HTERT RPE-1 (cell line): ENCODE measurements around the gene GNG12.

Source experiments
- in situ Hi-C: fragments of 300-500 bp; cut with MboI; formaldehyde crosslinking; loops from 4 replicates; pipeline ENCODE4 v1.14.3; 2020; ENCODE audit warnings: low sequenced_read_pairs

The GNG12 gene

GRCh38 chr1:67788238-67788790 lies 45.0 kb downstream of the GNG12 start:
- in situ Hi-C loops, result no loop called here

GRCh38 chr1:67787746-67788145 lies 45.5 kb downstream of the GNG12 start:
- in situ Hi-C loops, result no loop called here

DNA sequence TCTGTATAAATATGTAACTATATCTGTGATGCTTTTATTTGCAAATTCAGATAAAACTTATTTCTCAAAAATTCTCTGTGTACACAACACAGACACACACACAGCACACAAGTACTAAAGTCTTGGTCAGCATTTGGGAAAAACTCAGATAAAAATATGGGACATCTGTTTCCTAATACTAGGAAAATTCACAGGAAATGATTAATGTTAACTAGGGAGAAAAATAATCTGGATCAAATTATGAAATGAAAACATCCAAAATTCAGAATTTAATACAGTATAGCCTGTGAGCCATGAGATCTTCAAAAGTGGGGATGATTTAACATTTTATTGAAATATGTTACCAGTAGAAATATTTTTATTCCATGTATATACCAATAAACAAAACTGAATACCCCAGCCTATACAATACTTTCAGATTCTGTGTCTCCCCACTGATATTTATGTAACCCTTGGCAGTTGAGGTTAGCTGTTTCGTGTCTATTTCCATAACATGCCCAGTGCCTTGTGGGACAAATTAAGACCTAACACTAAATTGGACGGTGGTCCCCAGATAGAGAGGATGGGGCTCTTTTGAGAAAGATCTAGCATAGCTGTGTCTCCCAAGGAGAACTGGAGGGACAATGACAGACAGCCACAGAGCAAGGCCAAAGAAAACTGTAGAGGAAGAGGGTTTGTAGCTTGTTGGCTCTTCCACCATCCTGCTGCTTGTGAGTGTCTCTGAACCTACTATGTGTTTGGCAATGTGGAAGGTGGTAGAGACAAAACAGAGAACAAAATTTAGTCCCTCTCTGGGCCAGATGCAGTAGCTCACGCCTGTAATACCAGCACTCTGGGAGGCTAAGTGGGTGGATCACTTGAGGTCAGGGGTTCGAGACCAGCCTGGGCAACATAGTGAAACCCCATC lies 47.2 kb downstream of the GNG12 start:
- in situ Hi-C loops, result no loop called here

DNA sequence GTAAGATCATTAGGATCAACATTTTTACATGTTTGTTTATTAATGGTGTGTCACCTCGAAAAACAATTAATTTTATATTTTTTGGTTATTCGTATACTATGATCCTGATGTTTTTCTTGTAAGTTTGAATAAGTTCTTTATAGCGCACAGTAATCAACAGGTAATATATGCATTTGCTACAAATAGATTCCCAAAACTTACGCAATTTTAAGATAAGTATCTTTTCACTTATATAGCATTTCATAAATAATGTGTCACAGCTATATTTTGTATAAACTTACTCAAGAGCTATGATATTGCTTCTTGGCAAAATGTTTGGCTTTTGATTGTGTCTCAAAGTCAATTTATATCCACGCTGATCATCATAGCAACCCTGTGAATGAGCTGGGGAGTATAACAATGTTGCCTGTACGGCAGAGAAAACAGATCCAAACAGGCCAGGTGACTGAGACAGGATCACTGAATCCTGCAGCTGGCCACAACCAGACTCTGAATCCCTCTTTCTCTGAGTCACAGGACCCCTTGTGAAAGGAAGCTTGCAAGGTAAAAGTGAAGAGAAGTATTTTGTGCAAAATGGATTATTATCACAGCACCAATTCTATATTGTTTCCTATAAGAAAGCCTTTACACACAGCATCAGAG lies 48.6 kb downstream of the GNG12 start:
- in situ Hi-C loops, result no loop called here

GRCh38 chr1:67780637-67781036 lies 52.6 kb downstream of the GNG12 start:
- in situ Hi-C loops, result no loop called here

DNA sequence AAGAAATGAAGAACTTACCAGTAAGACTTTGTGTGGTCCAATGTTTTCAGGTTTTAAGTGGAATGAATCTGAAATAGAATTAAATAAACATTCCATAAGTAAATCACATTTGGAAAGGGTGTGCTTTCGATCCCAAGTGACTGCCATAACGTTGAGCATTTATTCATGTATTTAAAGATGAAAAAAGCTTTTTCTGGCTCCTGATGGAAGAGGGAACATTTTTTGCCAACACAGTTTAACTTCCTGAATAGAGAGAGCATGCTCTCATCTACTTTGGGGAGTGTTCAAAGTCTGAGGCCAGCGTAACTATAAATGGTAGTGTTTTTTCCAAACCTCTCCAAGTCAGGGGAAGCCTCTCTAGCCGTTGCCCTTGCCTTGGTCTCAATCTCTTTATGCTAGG lies 55.8 kb downstream of the GNG12 start:
- in situ Hi-C loops, result no loop called here

DNA sequence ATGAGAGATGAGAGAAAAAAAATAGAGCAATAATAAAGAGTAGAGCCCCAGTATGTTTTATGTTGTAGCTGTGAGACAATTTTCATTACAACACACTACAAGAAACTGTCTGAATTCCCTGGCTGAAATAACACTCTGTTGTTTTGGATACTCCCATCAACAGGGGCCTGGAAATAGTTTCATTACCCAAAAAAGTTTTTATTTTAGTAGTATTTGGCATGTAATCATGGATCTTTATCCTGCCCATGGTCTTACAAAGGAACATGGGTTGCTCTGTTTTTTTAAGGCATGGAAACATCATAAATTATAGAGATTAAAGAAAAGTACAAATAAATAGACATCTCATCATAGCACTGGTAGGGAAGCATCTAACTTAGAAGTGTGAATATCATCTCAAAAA lies 56.3 kb downstream of the GNG12 start:
- in situ Hi-C loops, result no loop called here

GRCh38 chr1:67773462-67773861 lies 59.8 kb downstream of the GNG12 start:
- in situ Hi-C loops, result no loop called here

DNA sequence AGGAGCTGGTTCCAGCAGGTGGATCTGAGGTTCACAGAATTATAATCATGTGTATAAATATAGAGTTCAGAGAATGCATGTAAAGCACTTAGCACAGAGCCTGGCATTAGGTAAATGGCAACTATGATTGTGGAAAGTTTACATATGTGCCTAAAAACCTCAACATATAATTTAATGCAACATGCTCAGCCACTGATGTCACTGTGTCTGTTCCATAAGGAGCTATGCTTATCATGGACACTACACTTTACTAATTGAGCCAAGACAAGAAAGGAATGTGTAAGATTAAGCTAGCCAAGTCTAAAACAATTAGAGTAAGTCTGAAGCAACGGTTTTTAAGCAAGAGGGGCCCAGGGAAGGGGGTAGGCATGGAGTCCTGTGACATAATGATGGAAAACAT lies 61.5 kb downstream of the GNG12 start:
- in situ Hi-C loops, result no loop called here

DNA sequence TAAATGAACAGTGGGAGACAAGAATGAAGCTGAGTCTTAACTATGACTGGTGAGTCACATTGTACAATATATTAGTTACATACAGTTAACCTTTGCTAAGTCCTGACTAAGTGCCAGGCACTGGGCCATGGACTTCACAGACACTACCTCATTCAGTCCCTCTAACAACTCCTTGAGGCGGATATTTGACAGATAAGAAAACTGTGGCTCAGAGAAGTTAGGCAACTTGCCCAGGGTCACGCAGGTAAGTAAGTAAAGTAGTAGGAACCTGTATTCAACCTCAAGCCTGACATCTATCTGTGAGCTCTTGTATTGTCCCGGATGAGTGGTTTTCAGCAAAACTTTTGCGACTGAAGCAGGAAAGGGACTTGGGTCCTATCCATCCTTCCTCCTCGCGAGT lies 62.1 kb downstream of the GNG12 start:
- in situ Hi-C loops, result no loop called here

DNA sequence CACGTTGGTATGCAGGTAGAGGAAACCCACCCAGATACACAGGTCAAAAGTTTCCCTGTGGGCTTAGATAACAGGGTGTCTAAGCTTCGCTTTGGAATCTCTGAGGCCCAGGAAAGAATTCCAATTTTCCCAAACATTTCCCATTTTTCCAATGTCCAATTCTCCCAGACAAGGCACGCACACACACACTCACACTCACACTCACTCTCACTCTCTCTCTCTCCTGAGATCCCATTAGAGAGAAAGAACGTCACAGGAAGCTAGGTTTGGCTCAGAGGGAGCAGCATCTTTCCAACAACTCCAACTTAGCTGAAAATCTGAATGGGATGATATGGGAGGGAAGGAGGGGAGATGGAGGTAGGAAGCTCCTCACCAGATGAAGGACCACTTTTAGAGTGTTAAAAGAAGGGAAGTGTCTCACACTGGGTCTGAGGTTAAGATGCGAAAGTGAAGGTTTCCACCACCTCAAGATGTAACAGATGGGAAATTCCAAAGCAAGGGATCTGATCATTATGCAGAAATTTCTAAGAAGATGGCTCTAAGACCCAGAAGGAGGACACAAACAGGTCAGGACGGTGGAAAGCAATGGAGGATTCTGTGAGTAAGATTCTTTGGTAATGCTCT lies 63.5 kb downstream of the GNG12 start:
- in situ Hi-C loops, result no loop called here

- in situ Hi-C loops, result no loop called here
Measured at GRCh38 chr1:67768480-67768879, 64.8 kb downstream of the GNG12 start.

GRCh38 chr1:67767103-67767782 lies 66.0 kb downstream of the GNG12 start:
- in situ Hi-C loops, result no loop called here

- in situ Hi-C loops, result no loop called here
Measured at GRCh38 chr1:67766141-67766978, 66.9 kb downstream of the GNG12 start.

- in situ Hi-C loops, result no loop called here
Measured at GRCh38 chr1:67764633-67765032, 68.6 kb downstream of the GNG12 start.

DNA sequence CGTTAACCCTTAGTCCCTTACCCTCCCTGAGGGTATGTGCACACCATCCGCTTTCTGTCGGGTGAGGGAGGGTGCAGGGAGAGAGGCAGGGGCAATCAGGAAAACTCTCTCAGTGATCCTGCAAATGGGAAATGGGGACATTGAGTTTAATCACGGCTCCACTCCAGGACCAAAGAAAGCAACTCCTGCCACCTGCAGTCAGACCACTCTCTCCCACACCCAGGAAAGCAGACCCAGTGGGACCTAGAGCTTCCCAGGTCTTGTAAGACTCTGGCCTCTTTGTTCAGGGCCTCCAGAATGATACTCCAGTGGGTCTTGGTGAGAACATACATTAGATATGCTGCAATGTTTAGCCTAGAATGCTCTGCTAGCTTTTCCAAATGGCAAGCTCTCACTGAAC lies 71.5 kb downstream of the GNG12 start:
- in situ Hi-C loops, result no loop called here

GRCh38 chr1:67761091-67761490 lies 72.2 kb downstream of the GNG12 start:
- in situ Hi-C loops, result no loop called here

DNA sequence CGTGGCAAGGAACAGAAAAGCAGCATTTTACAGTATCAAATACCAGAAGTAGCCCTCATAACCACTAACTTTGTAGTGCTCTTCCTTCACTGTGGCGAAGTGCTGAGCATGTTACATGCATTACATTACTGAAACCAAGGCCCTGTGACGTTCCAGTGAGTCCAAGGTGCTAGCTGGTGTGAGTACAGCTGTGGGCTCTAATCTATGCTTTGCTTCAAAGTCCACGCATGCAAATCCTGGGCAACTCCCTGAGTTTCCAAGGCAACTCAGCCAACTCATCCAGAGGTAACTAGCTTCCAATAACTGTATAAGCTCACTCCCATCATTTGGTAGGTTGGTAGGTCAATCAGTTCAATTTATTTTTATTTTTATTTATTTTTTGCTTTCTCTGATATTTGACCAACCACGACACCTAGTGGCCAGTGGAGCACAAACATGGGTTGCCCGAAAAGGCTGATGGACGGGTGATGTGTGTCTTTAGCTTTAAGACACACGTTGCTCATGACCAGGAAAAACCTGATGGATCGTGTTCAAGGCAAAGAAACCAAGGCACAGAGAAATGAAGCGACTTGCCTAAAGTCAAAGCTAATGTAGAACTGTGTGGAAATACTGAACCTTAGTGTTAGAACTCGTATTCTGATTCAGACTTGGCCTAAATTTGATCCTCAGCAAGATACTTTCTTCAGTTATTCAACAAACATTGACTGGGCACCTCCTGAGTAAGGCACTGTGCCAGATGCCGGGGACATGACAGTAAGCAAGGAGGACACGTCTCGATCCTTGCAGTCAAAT lies 73.0 kb downstream of the GNG12 start:
- in situ Hi-C loops, result no loop called here

DNA sequence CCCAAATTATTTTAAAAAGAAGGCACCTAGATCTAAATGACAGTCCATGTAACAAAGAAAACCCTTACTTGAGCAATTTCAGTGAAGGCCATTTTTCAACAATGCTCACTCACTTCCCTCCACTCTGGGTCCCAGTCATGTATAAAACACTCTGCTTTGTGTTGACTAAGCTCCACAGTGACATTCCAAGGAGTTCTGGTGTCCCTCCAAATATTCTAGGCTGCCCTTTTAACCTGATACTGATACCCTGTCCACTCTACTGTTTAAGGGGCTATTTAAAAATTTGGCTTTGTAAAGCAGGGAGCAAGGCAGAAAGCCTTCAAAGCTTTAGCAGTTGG lies 73.6 kb downstream of the GNG12 start:
- in situ Hi-C loops, result no loop called here

DNA sequence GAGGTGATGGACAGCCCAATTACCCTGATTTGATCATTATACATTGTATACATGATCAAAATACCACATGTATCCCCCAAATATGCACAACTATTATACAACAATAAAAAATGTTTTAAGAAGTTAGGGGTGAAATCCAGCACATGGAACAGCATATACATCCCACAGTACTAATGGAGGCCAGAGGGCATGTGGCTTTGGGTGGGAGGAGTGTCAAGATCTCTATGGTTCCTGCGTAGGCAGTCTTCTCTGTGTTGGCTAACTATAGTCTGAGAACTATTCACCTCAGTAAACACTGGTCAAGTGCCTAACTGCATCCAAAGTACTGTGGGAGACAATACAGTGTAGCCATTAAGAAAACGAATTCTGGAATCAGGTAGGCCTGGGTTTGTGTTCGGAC lies 74.2 kb downstream of the GNG12 start:
- in situ Hi-C loops, result no loop called here
